MM.1S (cell line): ENCODE results near the gene MPP3.

Experiments used
- DNase-seq: peaks from one replicate; pipeline ENCODE4 v3.0.0-alpha.2; 2015
- H2AFZ ChIP-seq: fragments of 300-600 bp; sonication (generic); 2 replicates; pipeline ENCODE4 v1.6.0; 2016; ENCODE audit warnings: antibody characterized with exemption, low read length
- H3F3A ChIP-seq: fragments of 300-600 bp; sonication (generic); 2 replicates; pipeline ENCODE4 v1.6.1; 2016; ENCODE audit warnings: mild to moderate bottlenecking, antibody characterized with exemption, low read length, moderate library complexity, mixed read lengths; ENCODE audit not compliant: insufficient read depth
- H3K27ac ChIP-seq: fragments of 300-600 bp; sonication (generic); 2 replicates; pipeline ENCODE4 v1.5.1; 2016; ENCODE audit warnings: mild to moderate bottlenecking, low read length
- H3K27me3 ChIP-seq: fragments of 300-600 bp; sonication (generic); replicated peaks from 2 replicates; pipeline ENCODE4 v1.6.0; 2016; ENCODE audit warnings: low read length; ENCODE audit not compliant: insufficient read depth
- H3K36me3 ChIP-seq: fragments of 300-600 bp; sonication (generic); replicated peaks from 2 replicates; pipeline ENCODE4 v1.6.1; 2016; ENCODE audit warnings: mild to moderate bottlenecking, low read length, mixed read lengths; ENCODE audit not compliant: insufficient read depth
- H3K4me1 ChIP-seq: fragments of 300-600 bp; sonication (generic); 2 replicates; pipeline ENCODE4 v1.6.1; 2016; ENCODE audit warnings: low read length, mixed read lengths
- H3K4me2 ChIP-seq: fragments of 300-600 bp; sonication (generic); 2 replicates; pipeline ENCODE4 v1.6.0; 2016; ENCODE audit warnings: low read depth, low read length
- H3K4me3 ChIP-seq: fragments of 300-600 bp; sonication (generic); 2 replicates; pipeline ENCODE4 v1.5.1; 2016; ENCODE audit warnings: low read length, mixed read lengths
- H3K79me2 ChIP-seq: fragments of 300-600 bp; sonication (generic); 2 replicates; pipeline ENCODE4 v1.6.1; 2016; ENCODE audit warnings: mixed run types, low read length, mixed read lengths
- H3K9ac ChIP-seq: fragments of 300-600 bp; sonication (generic); 2 replicates; pipeline ENCODE4 v1.6.1; 2016; ENCODE audit warnings: low read length, mixed read lengths
- H3K9me2 ChIP-seq: fragments of 300-600 bp; sonication (generic); replicated peaks from 2 replicates; pipeline ENCODE4 v1.6.1; 2016; ENCODE audit warnings: mild to moderate bottlenecking, low read length, mixed read lengths; ENCODE audit not compliant: insufficient read depth
- H3K9me3 ChIP-seq: fragments of 300-600 bp; sonication (generic); replicated peaks from 2 replicates; pipeline ENCODE4 v1.6.1; 2016; ENCODE audit warnings: mild to moderate bottlenecking, low read length, mixed read lengths; ENCODE audit not compliant: insufficient read depth
- H4K20me1 ChIP-seq: fragments of 300-600 bp; sonication (generic); 2 replicates; pipeline ENCODE4 v1.6.1; 2016; ENCODE audit warnings: mild to moderate bottlenecking, low read length, moderate library complexity, mixed read lengths; ENCODE audit not compliant: insufficient read depth
- EZH2 ChIP-seq: fragments of 300-600 bp; sonication (generic); optimal IDR thresholded peaks from 2 replicates; pipeline ENCODE3; 2017; ENCODE audit warnings: low read depth, mild to moderate bottlenecking, antibody characterized with exemption, low read length, mixed read lengths
- EZH2phosphoT487 ChIP-seq: fragments of 300-600 bp; sonication (generic); IDR thresholded peaks from 2 replicates; pipeline ENCODE4 v1.6.1; 2018; ENCODE audit warnings: antibody characterized with exemption, low read length
- TF ChIP-seq, protein P1 (sequence below): fragments of 300-600 bp; sonication (generic); IDR thresholded peaks from 2 replicates; pipeline ENCODE4 v1.5.1; 2016; ENCODE audit warnings: antibody characterized with exemption, low read length, mixed read lengths

Gene MPP3

GRCh38 chr17:43840814-43841213 lies 7.9 kb upstream of the MPP3 start:
- Histone ChIP-seq H3K4me1 (no peaks in the 10 kb centered on the region), H3K27ac (no peak overlapping the region), H3K9ac (no peak overlapping the region), H3K36me3 (no peaks in the 10 kb centered on the region), H3K27me3 (peaks cover 54% of the 10 kb centered on the region), H4K20me1 (no peaks in the 10 kb centered on the region), H3F3A (no peaks in the 10 kb centered on the region), H3K4me3 (no peak overlapping the region), H3K9me2 (no peaks in the 10 kb centered on the region), H3K79me2 (no peaks in the 10 kb centered on the region), H3K4me2 (no peak overlapping the region), H2AFZ (no peak overlapping the region), H3K9me3 (no peaks in the 10 kb centered on the region)
- TF ChIP-seq, protein P1, sequence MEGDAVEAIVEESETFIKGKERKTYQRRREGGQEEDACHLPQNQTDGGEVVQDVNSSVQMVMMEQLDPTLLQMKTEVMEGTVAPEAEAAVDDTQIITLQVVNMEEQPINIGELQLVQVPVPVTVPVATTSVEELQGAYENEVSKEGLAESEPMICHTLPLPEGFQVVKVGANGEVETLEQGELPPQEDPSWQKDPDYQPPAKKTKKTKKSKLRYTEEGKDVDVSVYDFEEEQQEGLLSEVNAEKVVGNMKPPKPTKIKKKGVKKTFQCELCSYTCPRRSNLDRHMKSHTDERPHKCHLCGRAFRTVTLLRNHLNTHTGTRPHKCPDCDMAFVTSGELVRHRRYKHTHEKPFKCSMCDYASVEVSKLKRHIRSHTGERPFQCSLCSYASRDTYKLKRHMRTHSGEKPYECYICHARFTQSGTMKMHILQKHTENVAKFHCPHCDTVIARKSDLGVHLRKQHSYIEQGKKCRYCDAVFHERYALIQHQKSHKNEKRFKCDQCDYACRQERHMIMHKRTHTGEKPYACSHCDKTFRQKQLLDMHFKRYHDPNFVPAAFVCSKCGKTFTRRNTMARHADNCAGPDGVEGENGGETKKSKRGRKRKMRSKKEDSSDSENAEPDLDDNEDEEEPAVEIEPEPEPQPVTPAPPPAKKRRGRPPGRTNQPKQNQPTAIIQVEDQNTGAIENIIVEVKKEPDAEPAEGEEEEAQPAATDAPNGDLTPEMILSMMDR = no peak
- TF ChIP-seq EZH2 = no peak
- TF ChIP-seq EZH2phosphoT487 = no peak
- no peak for DNase-seq

- no peaks in the 10 kb centered on the region for H3K9me3 ChIP-seq
- H4K20me1 ChIP-seq = no peaks in the 10 kb centered on the region
- no peak overlapping the region for H3K27ac ChIP-seq
- H3K4me3 ChIP-seq = no peak overlapping the region
- peaks cover 62% of the 10 kb centered on the region for H3K27me3 ChIP-seq
- no peaks in the 10 kb centered on the region for H3K36me3 ChIP-seq
- no peak overlapping the region for H3K9ac ChIP-seq
- H3K4me1 ChIP-seq = no peaks in the 10 kb centered on the region
- no peak for DNase-seq
- H3F3A ChIP-seq = no peaks in the 10 kb centered on the region
- H3K9me2 ChIP-seq = no peaks in the 10 kb centered on the region
- TF ChIP-seq EZH2phosphoT487 = no peak
- TF ChIP-seq, protein P1 = no peak
- TF ChIP-seq EZH2 = no peak
- no peaks in the 10 kb centered on the region for H3K79me2 ChIP-seq
- H2AFZ ChIP-seq = no peak overlapping the region
- H3K4me2 ChIP-seq = no peak overlapping the region
Measured at GRCh38 chr17:43839670-43840108, 6.7 kb upstream of the MPP3 start.

DNA sequence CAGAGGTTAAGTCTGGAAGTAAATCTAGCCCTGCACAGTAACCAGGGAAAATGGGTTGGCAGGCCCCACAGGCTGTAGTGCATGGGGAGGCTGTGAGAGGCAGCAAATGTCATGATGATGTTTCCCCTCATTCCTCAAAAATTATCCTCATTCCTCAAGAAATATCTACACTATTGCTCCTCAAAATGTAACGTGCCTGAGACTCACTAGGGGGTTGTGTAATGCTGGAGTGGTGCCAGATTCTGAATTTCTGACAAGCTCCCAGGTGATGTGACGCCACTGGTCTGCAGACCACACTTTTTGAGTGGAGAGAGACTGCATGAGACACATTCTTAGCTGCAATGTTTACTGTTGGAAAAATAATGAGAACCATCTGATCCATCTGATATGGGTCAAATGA lies 1.2 kb upstream of the MPP3 start:
- H3K4me3 ChIP-seq = no peak overlapping the region
- no peak overlapping the region for H3K4me2 ChIP-seq
- H3K9me2 ChIP-seq = no peaks in the 10 kb centered on the region
- no peaks in the 10 kb centered on the region for H3K36me3 ChIP-seq
- H3F3A ChIP-seq = no peaks in the 10 kb centered on the region
- DNase-seq = no peak
- peaks cover 80% of the 10 kb centered on the region for H3K27me3 ChIP-seq
- no peaks in the 10 kb centered on the region for H4K20me1 ChIP-seq
- H3K27ac ChIP-seq = no peak overlapping the region
- H3K9me3 ChIP-seq = no peaks in the 10 kb centered on the region
- TF ChIP-seq EZH2phosphoT487 (no peak), EZH2 (no peak)
- TF ChIP-seq, protein P1 = no peak
- no peaks in the 10 kb centered on the region for H3K79me2 ChIP-seq
- no peaks in the 10 kb centered on the region for H3K4me1 ChIP-seq
- H2AFZ ChIP-seq = no peak overlapping the region
- H3K9ac ChIP-seq = no peak overlapping the region
